GM21515 (cell line): ENCODE data around the gene CYTH4.

Experiments used
- ATAC-seq: cut with Tn5 transposase; IDR thresholded peaks from one replicate; pipeline ENCODE4 v1.9.1; 2021; ENCODE audit not compliant: unreplicated experiment

CYTH4 gene

GRCh38 chr22:37308385-37309200 lies 26.3 kb downstream of the CYTH4 start:
- no peak for ATAC-seq

- ATAC-seq, result no peak
Measured at GRCh38 chr22:37309211-37310074, 27.1 kb downstream of the CYTH4 start.

- no peak for ATAC-seq
Measured at GRCh38 chr22:37310075-37310606, 27.8 kb downstream of the CYTH4 start.

- no peak for ATAC-seq
Measured at GRCh38 chr22:37310815-37311595, 28.7 kb downstream of the CYTH4 start.

GRCh38 chr22:37311761-37312312 lies 29.5 kb downstream of the CYTH4 start:
- ATAC-seq, result no peak

GRCh38 chr22:37312549-37313183 lies 30.4 kb downstream of the CYTH4 start:
- no peak for ATAC-seq

GRCh38 chr22:37313376-37314314 lies 31.3 kb downstream of the CYTH4 start:
- no peak for ATAC-seq

- ATAC-seq, result no peak
Measured at GRCh38 chr22:37314315-37315074, 32.2 kb downstream of the CYTH4 start.

- ATAC-seq, result no peak
Measured at GRCh38 chr22:37316405-37316804, 34.1 kb downstream of the CYTH4 start.

- ATAC-seq, result no peak
Measured at GRCh38 chr22:37316875-37317371, 34.6 kb downstream of the CYTH4 start.

- no peak for ATAC-seq
Measured at GRCh38 chr22:37317698-37318210, 35.4 kb downstream of the CYTH4 start.

GRCh38 chr22:37318364-37319109 lies 36.2 kb downstream of the CYTH4 start:
- no peak for ATAC-seq

- ATAC-seq, result no peak
Measured at GRCh38 chr22:37319469-37319868, 37.2 kb downstream of the CYTH4 start.

GRCh38 chr22:37320726-37321677 lies 38.7 kb downstream of the CYTH4 start:
- ATAC-seq, result no peak

- no peak for ATAC-seq
Measured at GRCh38 chr22:37324340-37325038, 42.2 kb downstream of the CYTH4 start.

GRCh38 chr22:37325039-37325395 lies 42.7 kb downstream of the CYTH4 start:
- ATAC-seq, result no peak
